GM12872 (cell line): ENCODE results near the gene PREX1.

ENCODE experiments used
- CTCF ChIP-seq: IDR thresholded peaks from 3 replicates; pipeline ENCODE4 v1.5.1; 2011; ENCODE audit warnings: low read depth, mild to moderate bottlenecking, low read length, moderate library complexity; ENCODE audit not compliant: insufficient read depth

PREX1 gene

DNA sequence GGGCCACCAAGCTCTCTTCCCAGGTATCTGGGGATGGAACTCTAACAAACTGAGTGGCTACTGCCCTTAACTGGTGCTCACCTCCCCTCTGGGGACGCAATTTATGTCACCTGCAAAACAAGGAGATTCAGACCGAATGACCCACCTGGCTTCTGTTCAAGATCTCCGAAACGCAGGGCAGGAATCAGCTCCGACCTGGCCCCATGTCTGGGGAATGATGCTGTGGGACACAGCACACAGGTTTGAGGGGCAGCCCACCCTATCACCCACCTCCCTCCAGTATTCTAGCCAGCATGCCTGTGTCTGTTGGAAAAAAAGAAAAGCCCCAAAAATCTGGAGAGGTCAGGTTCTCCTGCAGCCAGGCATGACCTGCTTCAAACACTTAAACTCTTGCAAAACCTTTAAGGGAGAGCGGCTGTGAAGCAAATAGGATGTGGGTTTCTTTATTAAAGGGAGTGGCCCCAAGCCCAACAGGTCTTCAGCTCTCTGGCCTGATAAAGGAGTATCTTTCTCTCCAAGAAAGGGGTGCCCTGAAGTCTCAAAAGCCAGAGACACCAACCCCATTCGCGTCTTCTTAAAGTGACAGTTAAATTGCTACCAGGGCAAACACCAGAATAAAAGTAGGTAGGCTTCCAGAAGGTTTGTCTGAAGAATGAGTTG, 6.4 kb downstream of the PREX1 start:
- no peak for TF ChIP-seq CTCF

DNA sequence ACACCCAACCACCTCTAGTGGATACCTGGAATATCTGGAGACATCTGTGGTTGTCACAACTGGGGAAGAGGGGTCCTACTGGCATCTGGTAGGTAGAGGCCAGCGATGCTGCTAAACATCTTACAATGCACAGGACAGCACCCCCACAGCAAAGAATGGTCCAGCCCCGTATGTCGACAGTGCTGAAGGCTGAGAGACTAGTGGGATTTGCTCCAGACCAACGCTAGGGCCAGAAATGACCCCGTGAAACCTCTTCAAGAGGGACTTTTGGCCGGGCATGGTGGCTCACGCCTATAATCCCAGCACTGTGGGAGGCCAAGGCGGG, 7.2 kb downstream of the PREX1 start:
- no peak for TF ChIP-seq CTCF

GRCh38 chr20:48819821-48820648, 7.8 kb downstream of the PREX1 start:
- no peak for TF ChIP-seq CTCF

- TF ChIP-seq CTCF = no peak
These were observed 8.7 kb downstream of the PREX1 start for GRCh38 chr20:48819089-48819488.

- TF ChIP-seq CTCF = no peak
These were observed 9.3 kb downstream of the PREX1 start for GRCh38 chr20:48818481-48818987.

GRCh38 chr20:48818031-48818370, 9.8 kb downstream of the PREX1 start:
- TF ChIP-seq CTCF = no peak

- no peak for TF ChIP-seq CTCF
These were observed 10.3 kb downstream of the PREX1 start for GRCh38 chr20:48817367-48818030.
